KMS-11 (cell line): ENCODE results near the gene UBE2L3.

Experiments used
- H2AFZ ChIP-seq: fragments of 200-600 bp; sonication (generic); 2 replicates; pipeline ENCODE4 v1.6.1; 2016; ENCODE audit warnings: antibody characterized with exemption, mixed run types, low read depth
- H3K27ac ChIP-seq: fragments of 200-600 bp; sonication (generic); 2 replicates; pipeline ENCODE4 v1.6.1; 2016; ENCODE audit warnings: mild to moderate bottlenecking, mixed run types
- H3K27me3 ChIP-seq: fragments of 200-600 bp; sonication (generic); 2 replicates; pipeline ENCODE4 v1.6.1; 2017; ENCODE audit warnings: mild to moderate bottlenecking, low read depth, mixed run types, moderate library complexity; ENCODE audit not compliant: insufficient read depth
- H3K36me3 ChIP-seq: fragments of 200-600 bp; sonication (generic); 2 replicates; pipeline ENCODE4 v1.6.1; 2017; ENCODE audit warnings: mild to moderate bottlenecking, mixed run types; ENCODE audit not compliant: insufficient read depth
- H3K4me1 ChIP-seq: fragments of 200-600 bp; sonication (generic); 2 replicates; pipeline ENCODE4 v1.6.1; 2016; ENCODE audit warnings: mild to moderate bottlenecking, low read depth, mixed run types; ENCODE audit not compliant: poor library complexity, severe bottlenecking
- H3K4me2 ChIP-seq: fragments of 200-600 bp; sonication (generic); 2 replicates; pipeline ENCODE4 v1.7.0; 2016; ENCODE audit warnings: mild to moderate bottlenecking, mixed run types
- H3K4me3 ChIP-seq: fragments of 200-600 bp; sonication (generic); IDR thresholded peaks from 2 replicates; pipeline ENCODE4 v1.6.1; 2017; ENCODE audit warnings: low read depth, low read length, mixed read lengths; ENCODE audit not compliant: insufficient read depth
- H3K79me2 ChIP-seq: fragments of 200-600 bp; sonication (generic); 2 replicates; pipeline ENCODE4 v1.6.1; 2016; ENCODE audit warnings: low read depth, mixed run types; ENCODE audit not compliant: insufficient read depth
- H3K9ac ChIP-seq: fragments of 200-600 bp; sonication (generic); 2 replicates; pipeline ENCODE4 v1.6.1; 2016; ENCODE audit warnings: mild to moderate bottlenecking, mixed run types
- H4K20me1 ChIP-seq: fragments of 200-600 bp; sonication (generic); 2 replicates; pipeline ENCODE4 v1.6.1; 2016; ENCODE audit warnings: mild to moderate bottlenecking, mixed run types; ENCODE audit not compliant: insufficient read depth
- TF ChIP-seq, protein P1 (sequence below): fragments of 200-600 bp; sonication (generic); conservative IDR thresholded peaks from 2 replicates; pipeline ENCODE4 v1.6.1; 2017; ENCODE audit warnings: low read depth, mild to moderate bottlenecking, antibody characterized with exemption, low read length, moderate library complexity, mixed read lengths

The UBE2L3 gene

DNA sequence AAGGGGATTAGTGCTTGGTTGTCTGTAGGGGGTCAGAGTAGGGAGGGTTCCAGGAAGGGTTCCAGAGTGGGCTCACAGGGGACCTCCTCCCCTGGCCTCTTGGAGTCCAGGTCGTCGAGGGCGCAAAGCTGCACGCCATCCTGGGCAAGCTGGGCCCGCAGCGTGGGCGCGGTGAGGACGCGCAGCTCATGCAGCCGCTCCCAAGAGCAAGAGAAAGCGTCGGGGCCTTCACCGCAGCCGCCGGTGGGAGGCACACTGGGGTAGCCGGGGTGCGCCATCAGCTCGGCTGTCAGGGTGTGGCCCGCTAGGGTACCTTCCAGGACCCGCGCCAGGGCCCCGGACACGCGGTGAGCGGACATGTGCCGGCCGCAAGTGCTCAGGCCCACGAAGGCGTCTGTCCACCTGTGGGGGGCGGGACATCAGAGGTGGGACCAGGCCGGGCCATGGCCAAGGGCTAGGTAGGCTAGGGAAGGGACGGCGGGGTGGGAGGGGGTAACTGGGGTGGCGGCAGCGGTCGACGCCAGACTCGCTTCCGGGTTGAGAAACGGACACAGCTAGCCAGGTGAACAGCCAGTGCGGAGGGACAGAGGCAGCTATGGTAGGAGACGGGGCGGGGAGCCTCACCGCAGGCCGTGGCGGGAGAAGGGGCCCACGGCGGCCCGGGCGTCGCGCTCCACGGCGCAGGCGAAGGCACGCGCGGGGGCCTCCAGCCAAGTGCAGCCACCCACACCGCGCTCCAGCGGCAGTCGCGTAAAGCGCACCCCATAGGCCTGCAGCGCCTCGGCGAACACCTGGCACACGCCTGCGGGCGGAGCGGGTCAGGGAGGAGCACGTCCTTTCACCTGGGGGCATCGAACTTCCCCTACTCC, 61.1 kb downstream of the UBE2L3 start:
- Histone ChIP-seq H3K79me2 (peaks cover 33% of the 10 kb centered on the region), H3K4me2 (peak overlapping the region; percentile 86), H3K27me3 (no peaks in the 10 kb centered on the region), H2AFZ (peak overlapping the region; percentile 24; the same call in 1 of the 2 replicates), H3K27ac (peak overlapping the region; percentile 94), H3K4me1 (peaks cover 12% of the 10 kb centered on the region), H4K20me1 (0 out of 2 replicates have a peak, but pooled peaks cover 3% of the 10 kb centered on the region), H3K36me3 (no peaks in the 10 kb centered on the region), H3K4me3 (no peak overlapping the region), H3K9ac (peak overlapping the region; percentile 98; the same call in 1 of the 2 replicates)
- TF ChIP-seq, protein P1, sequence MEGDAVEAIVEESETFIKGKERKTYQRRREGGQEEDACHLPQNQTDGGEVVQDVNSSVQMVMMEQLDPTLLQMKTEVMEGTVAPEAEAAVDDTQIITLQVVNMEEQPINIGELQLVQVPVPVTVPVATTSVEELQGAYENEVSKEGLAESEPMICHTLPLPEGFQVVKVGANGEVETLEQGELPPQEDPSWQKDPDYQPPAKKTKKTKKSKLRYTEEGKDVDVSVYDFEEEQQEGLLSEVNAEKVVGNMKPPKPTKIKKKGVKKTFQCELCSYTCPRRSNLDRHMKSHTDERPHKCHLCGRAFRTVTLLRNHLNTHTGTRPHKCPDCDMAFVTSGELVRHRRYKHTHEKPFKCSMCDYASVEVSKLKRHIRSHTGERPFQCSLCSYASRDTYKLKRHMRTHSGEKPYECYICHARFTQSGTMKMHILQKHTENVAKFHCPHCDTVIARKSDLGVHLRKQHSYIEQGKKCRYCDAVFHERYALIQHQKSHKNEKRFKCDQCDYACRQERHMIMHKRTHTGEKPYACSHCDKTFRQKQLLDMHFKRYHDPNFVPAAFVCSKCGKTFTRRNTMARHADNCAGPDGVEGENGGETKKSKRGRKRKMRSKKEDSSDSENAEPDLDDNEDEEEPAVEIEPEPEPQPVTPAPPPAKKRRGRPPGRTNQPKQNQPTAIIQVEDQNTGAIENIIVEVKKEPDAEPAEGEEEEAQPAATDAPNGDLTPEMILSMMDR: no peak

GRCh38 chr22:21629255-21630149, 62.0 kb downstream of the UBE2L3 start, which contains the start of gene YDJC:
Gene YDJC (minus strand): TSS chr22:21630022. CDS start chr22:21630014, 8 bp downstream.
- H3K4me2 ChIP-seq: peak within 1 kb of the TSS; percentile 86
- H3K27ac ChIP-seq: peak within 1 kb of the TSS; percentile 94
- H3K9ac ChIP-seq: peak within 1 kb of the TSS; percentile 98
- peaks cover 33% of the 10 kb centered on the region for H3K79me2 ChIP-seq
- H3K36me3 ChIP-seq: no peaks in the 10 kb centered on the region
- H4K20me1 ChIP-seq: 0 out of 2 replicates have a peak, but pooled peaks cover 3% of the 10 kb centered on the region
- no peak within 1 kb of the TSS for H3K4me3 ChIP-seq
- H3K4me1 ChIP-seq: peaks cover 9% of the 10 kb centered on the region
- H3K27me3 ChIP-seq: no peaks in the 10 kb centered on the region
- peak within 1 kb of the TSS; percentile 24 for H2AFZ ChIP-seq
- TF ChIP-seq, protein P1: peak; percentile 59

DNA sequence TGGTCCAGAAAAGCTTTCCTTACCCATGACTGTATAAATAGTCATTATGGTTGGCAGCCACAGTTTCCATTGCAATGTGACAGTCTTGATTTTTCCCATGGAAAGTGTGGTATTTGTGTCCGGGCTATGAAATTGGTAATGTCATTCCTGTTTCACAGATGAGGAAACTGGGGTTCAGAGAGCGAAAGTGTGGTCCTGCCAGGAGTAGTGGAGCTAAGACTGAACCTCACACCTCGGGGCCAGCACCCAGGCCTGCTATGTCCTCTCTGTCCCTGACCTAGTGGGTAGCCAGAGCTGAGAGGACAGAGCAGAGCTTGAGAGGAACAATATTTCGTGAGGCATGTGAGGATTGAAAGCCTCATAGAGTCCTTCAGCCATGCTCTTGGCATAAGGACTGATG, 63.5 kb downstream of the UBE2L3 start:
- H3K4me1 ChIP-seq: peaks cover 8% of the 10 kb centered on the region
- no peak overlapping the region for H3K4me3 ChIP-seq
- no peak overlapping the region for H2AFZ ChIP-seq
- no peak overlapping the region for H3K9ac ChIP-seq
- TF ChIP-seq, protein P1: no peak
- H4K20me1 ChIP-seq: no peaks in the 10 kb centered on the region
- peaks cover 30% of the 10 kb centered on the region for H3K79me2 ChIP-seq
- H3K27me3 ChIP-seq: no peaks in the 10 kb centered on the region
- H3K4me2 ChIP-seq: no peak overlapping the region
- H3K36me3 ChIP-seq: no peaks in the 10 kb centered on the region
- no peak overlapping the region for H3K27ac ChIP-seq

GRCh38 chr22:21632237-21632895, 64.9 kb downstream of the UBE2L3 start, which contains the start of gene CCDC116:
Gene CCDC116 (plus strand): TSS chr22:21632760. CDS start chr22:21633182, 422 bp downstream.
- Histone ChIP-seq H3K4me3 (no peak within 1 kb of the TSS), H3K79me2 (peaks cover 21% of the 10 kb centered on the region), H3K27me3 (no peaks in the 10 kb centered on the region), H3K4me2 (no peak within 1 kb of the TSS), H4K20me1 (no peaks in the 10 kb centered on the region), H3K27ac (no peak within 1 kb of the TSS), H2AFZ (no peak within 1 kb of the TSS), H3K9ac (no peak within 1 kb of the TSS), H3K36me3 (no peaks in the 10 kb centered on the region), H3K4me1 (peaks cover 8% of the 10 kb centered on the region)
- TF ChIP-seq, protein P1: no peak
